ENCODE data around the gene APLF. TPM values are rescaled to one million over a fixed set of nuclear protein-coding genes. Genes with fewer than 3 reads are reported as not detected.
"Not testable (repeated sequence)": the region's sequence is repeated elsewhere in the genome, so short reads cannot be mapped to it uniquely, and the experiment has no call there.

APLF gene
- total RNA-seq, 1 donor from 2014 or later = 3.3 TPM

GRCh38 chr2:68438455-68439303, 28.7 kb upstream of the APLF start:
- intact Hi-C loops (cut with micrococcal nuclease) = no loop called here

GRCh38 chr2:68441179-68441993, 26.0 kb upstream of the APLF start:
- intact Hi-C loops (cut with micrococcal nuclease) = loop anchor here (1.0 to 2.0 kb wide), 11 partner anchors 17 to 379 kb away; partner anchors contain the start of genes APLF, C1D, FBXO48 and PNO1

- intact Hi-C loops (cut with micrococcal nuclease) = loop anchor here (1.0 to 2.0 kb wide), 11 partner anchors 18 to 379 kb away; partner anchors contain the start of genes APLF, C1D, FBXO48 and PNO1
These were observed 25.4 kb upstream of the APLF start for GRCh38 chr2:68441994-68442322.

GRCh38 chr2:68446425-68446824, 21.0 kb upstream of the APLF start:
- intact Hi-C loops (cut with micrococcal nuclease) = not testable (repeated sequence)

GRCh38 chr2:68447118-68447517, 20.3 kb upstream of the APLF start:
- intact Hi-C loops (cut with micrococcal nuclease) = no loop called here

GRCh38 chr2:68448671-68449653, 18.4 kb upstream of the APLF start:
- intact Hi-C loops (cut with micrococcal nuclease) = no loop called here

- intact Hi-C loops (cut with micrococcal nuclease) = loop anchor here (2.0 kb wide), 1 partner anchor 68 kb away; no protein-coding TSS in a partner anchor
These were observed 15.1 kb upstream of the APLF start for GRCh38 chr2:68452158-68452900.

GRCh38 chr2:68453761-68454360, 13.5 kb upstream of the APLF start:
- intact Hi-C loops (cut with micrococcal nuclease) = loop anchor here (2.0 kb wide), 1 partner anchor 67 kb away; no protein-coding TSS in a partner anchor

GRCh38 chr2:68454719-68455118, 12.7 kb upstream of the APLF start:
- intact Hi-C loops (cut with micrococcal nuclease) = no loop called here

GRCh38 chr2:68456198-68456597, 11.2 kb upstream of the APLF start:
- intact Hi-C loops (cut with micrococcal nuclease) = no loop called here

GRCh38 chr2:68458981-68459380, 8.4 kb upstream of the APLF start:
- intact Hi-C loops (cut with micrococcal nuclease) = no loop called here

- intact Hi-C loops (cut with micrococcal nuclease) = loop anchor here (1.0 to 10.0 kb wide), 8 partner anchors 24 to 1671 kb away; no protein-coding TSS in a partner anchor
These were observed 4.0 kb upstream of the APLF start for GRCh38 chr2:68463287-68463877.

- intact Hi-C loops (cut with micrococcal nuclease) = loop anchor here (1.0 to 10.0 kb wide), 5 partner anchors 57 to 1670 kb away; partner anchors contain the start of genes ANTXR1, GFPT1 and GMCL1
These were observed 2.7 kb upstream of the APLF start for GRCh38 chr2:68464651-68465050.

- intact Hi-C loops (cut with micrococcal nuclease) = loop anchor here (1.0 to 10.0 kb wide), 5 partner anchors 56 to 1670 kb away; partner anchors contain the start of genes ANTXR1, GFPT1 and GMCL1
These were observed 2.1 kb upstream of the APLF start for GRCh38 chr2:68465081-68465916.

- intact Hi-C loops (cut with micrococcal nuclease) = loop anchor here (2.0 to 10.0 kb wide), 5 partner anchors 268 to 1668 kb away; partner anchors contain the start of genes ARHGAP25, ETAA1, GFPT1 and GMCL1
These were observed 1.0 kb upstream of the APLF start for GRCh38 chr2:68466361-68466777.

- intact Hi-C loops (cut with micrococcal nuclease) = loop anchor here (1.0 to 10.0 kb wide), 18 partner anchors 25 to 1668 kb away; partner anchors contain the start of genes ARHGAP25, ETAA1, GFPT1 and GMCL1
These were observed 658 bp upstream of the APLF start for GRCh38 chr2:68466778-68467076.

GRCh38 chr2:68468801-68469200, 1.4 kb downstream of the APLF start:
- intact Hi-C loops (cut with micrococcal nuclease) = loop anchor here (5.0 to 10.0 kb wide), 3 partner anchors 918 to 1666 kb away; partner anchors contain the start of genes GFPT1 and GMCL1

GRCh38 chr2:68469935-68470334, 2.5 kb downstream of the APLF start:
- intact Hi-C loops (cut with micrococcal nuclease) = loop anchor here (5.0 to 10.0 kb wide), 3 partner anchors 917 to 1665 kb away; partner anchors contain the start of genes GFPT1 and GMCL1

Measured in T-helper 1 cell treated with Interleukin-12 subunit alpha and Interleukin-12 subunit beta and Interleukin-4 antibody, amounts not matched to agents 30 ng/mL and 1 ng/mL, for 36 hours (primary cell).